GM19238 (cell line): ENCODE data around the gene DHX15.

Source experiments
- DNase-seq: peaks from one replicate; pipeline ENCODE4 v3.0.0; 2011; ENCODE audit warnings: low spot score; ENCODE audit not compliant: insufficient read length

DHX15 gene

DNA sequence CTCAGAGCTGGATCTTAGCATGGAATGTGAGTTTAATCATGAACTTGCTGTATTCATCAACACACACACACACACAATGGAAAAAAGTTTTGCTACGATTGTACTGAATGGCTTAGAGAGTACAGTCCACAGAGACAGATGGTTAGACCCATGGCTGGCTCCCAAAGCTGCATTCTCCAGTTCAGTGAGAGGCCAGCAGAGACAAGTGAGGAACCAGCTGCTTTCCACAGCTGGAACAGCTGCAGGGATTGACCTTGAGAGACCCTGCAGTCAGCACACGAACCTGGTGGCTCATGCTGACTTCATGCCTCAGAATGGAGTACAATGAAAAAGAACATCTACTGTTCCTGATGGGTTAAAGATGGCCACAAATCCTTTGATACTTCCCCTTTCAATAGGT, 94.5 kb downstream of the DHX15 start:
- DNase-seq: no peak

DNA sequence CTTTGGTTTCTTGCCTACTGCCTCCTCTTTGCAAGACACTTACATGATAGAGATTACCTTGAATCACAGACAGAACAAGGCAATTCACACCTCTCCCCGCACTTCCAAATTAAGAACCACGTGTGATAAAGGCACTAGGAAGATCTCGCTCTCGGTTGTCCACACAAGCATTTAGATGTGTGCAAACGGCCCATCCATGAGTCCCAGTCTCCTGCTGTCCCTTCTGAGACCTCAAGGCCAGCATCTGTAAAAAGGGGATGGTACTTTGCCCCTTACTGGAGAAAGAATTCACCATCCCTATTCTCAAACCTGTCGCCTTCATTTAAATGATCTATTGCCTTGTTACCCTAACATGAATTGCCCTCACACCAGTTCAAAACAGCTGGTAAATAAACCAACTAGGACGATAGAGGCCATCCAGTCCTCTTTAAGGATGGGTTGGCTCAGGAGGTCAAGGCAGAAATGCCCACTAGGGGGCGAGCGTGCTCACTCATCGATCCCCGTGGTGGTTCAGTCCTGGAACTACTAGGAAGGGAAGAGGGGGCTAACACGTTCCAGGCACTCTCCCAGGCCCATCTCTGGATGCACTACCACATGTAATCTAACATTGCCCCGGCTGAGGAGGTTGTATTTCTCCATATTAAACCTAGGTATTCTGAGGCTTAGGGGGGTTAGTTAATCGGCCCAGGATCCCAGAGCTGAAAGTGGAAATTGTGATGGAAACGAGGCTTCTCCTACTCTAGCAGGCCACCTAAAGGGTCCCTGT, 95.8 kb downstream of the DHX15 start:
- DNase-seq: peak; percentile 61

DNA sequence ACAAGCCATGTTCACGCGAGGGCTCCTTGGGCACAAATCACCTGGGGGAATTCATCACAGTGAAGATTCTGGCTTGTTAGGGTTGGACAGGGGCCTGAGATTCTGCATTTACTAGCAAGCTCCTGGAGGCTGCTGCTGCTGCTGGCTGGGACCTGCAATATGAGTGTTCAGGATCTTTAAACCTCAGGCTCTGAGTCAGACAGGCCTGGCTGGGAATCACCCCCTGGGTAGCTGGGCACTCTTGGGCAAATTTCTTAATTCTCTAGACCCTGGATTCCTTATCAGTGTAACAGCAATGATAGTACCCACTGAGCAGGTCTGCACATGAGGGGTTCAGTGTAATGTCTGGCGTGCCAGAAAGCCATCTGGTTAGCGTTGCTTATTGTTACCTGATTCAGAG, 101.5 kb downstream of the DHX15 start:
- no peak for DNase-seq

DNA sequence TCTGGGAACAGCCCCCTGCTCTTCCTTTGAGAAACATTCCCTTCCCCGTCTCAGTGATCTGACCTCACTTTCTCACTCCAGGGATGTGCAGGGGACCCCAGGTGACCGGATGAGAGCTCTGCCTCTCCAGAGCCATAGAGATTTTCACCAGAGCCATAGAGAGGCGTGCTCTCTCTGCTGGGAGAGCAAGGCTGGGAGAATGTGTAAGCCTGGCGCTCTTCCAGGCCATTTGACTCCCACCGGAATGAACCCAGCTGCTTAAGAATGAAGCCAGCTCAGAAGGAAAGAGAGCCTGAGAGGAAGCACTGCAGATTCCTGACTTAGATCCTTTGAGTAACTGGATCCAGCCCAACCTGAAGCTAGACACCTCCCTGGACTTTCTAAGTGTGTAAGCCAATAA, 106.4 kb downstream of the DHX15 start:
- no peak for DNase-seq
